LNCaP clone FGC (cell line): ENCODE results near the gene ESRRG.
A peak's percentile ranks its signal among the peaks of the same experiment; 100 is the strongest.
"Not testable (repeated sequence)": the region's sequence is repeated elsewhere in the genome, so short reads cannot be mapped to it uniquely, and the experiment has no call there.

Source experiments
- DNase-seq: peaks from one replicate; pipeline ENCODE4 v3.0.0-alpha.2; 2011; ENCODE audit warnings: low read depth
- H3K4me3 ChIP-seq: 2 replicates; pipeline ENCODE4 v1.5.1; 2011; ENCODE audit warnings: mild to moderate bottlenecking, low read depth, low read length, control low read depth
- CTCF ChIP-seq: IDR thresholded peaks from 2 replicates; pipeline ENCODE4 v1.5.1; 2012; ENCODE audit warnings: mild to moderate bottlenecking; ENCODE audit not compliant: control insufficient read depth, insufficient read depth; ENCODE audit errors: extremely low read depth

ESRRG gene

GRCh38 chr1:216531263-216532239, 191.7 kb downstream of the ESRRG start:
- H3K4me3 ChIP-seq, result peak overlapping the region; percentile 47
- DNase-seq, result no peak
- no peak for TF ChIP-seq CTCF

- not testable (repeated sequence) for H3K4me3 ChIP-seq, DNase-seq
Measured at GRCh38 chr1:216529851-216530250, 193.4 kb downstream of the ESRRG start.

GRCh38 chr1:216528816-216529215, 194.4 kb downstream of the ESRRG start:
- DNase-seq, result peak; percentile 86
- no peak for TF ChIP-seq CTCF
- no peak overlapping the region for H3K4me3 ChIP-seq

- DNase-seq, result no peak
- no peak for TF ChIP-seq CTCF
Measured at GRCh38 chr1:216523449-216524190, 199.6 kb downstream of the ESRRG start.

GRCh38 chr1:216523043-216523442, 200.2 kb downstream of the ESRRG start:
- TF ChIP-seq CTCF, result no peak
- H3K4me3 ChIP-seq, result no peak overlapping the region

More at GRCh38 chr1:216523449-216524190, 199.6 kb downstream of the ESRRG start:
- no peak overlapping the region for H3K4me3 ChIP-seq

GRCh38 chr1:216521477-216521876, 201.8 kb downstream of the ESRRG start:
- DNase-seq, result no peak
- no peak overlapping the region for H3K4me3 ChIP-seq
- TF ChIP-seq CTCF, result no peak

More at GRCh38 chr1:216523043-216523442, 200.2 kb downstream of the ESRRG start:
- DNase-seq, result no peak
